Neural cell (in vitro differentiated cells): ENCODE results near the gene PRKCQ. TPM values are rescaled to one million over a fixed set of nuclear protein-coding genes. Genes with fewer than 3 reads are reported as not detected.

ENCODE experiments used
- H2AFZ ChIP-seq: fragments of 200-600, 300-800 bp; sonication (generic), shearing (Covaris generic); 2 replicates; pipeline ENCODE4 v1.6.0; 2014; ENCODE audit warnings: low read depth, mild to moderate bottlenecking, antibody characterized with exemption, low read length, moderate library complexity
- H3F3A ChIP-seq: fragments of 200-600 bp; shearing (Covaris generic); 2 replicates; pipeline ENCODE4 v1.6.1; 2016; ENCODE audit warnings: mild to moderate bottlenecking, moderate library complexity, mixed read lengths, antibody characterized with exemption, low read length; ENCODE audit not compliant: insufficient read depth, poor library complexity, severe bottlenecking
- H3K27ac ChIP-seq: fragments of 200-600, 300-800 bp; sonication (generic), shearing (Covaris generic); 2 replicates; pipeline ENCODE4 v1.5.1; 2014; ENCODE audit warnings: mild to moderate bottlenecking, low read length, moderate library complexity
- H3K27me3 ChIP-seq: fragments of 300-800, 200-600 bp; sonication (generic), shearing (Covaris generic); 2 replicates; pipeline ENCODE4 v1.6.0; 2014; ENCODE audit warnings: mild to moderate bottlenecking, low read depth, low read length, moderate library complexity; ENCODE audit not compliant: insufficient read depth
- H3K36me3 ChIP-seq: fragments of 300-800, 200-600 bp; sonication (generic), shearing (Covaris generic); 2 replicates; pipeline ENCODE4 v1.5.1; 2014; ENCODE audit warnings: mild to moderate bottlenecking, antibody characterized with exemption, low read length, moderate library complexity; ENCODE audit not compliant: insufficient read depth
- H3K4me2 ChIP-seq: fragments of 300-800, 200-600 bp; sonication (generic), shearing (Covaris generic); 2 replicates; pipeline ENCODE4 v1.6.0; 2014; ENCODE audit warnings: mild to moderate bottlenecking, low read length
- H3K4me3 ChIP-seq: fragments of 300-800, 200-600 bp; sonication (generic), shearing (Covaris generic); 2 replicates; pipeline ENCODE4 v1.5.1; 2014; ENCODE audit warnings: mild to moderate bottlenecking, low read length, moderate library complexity
- H3K79me2 ChIP-seq: fragments of 200-600 bp; shearing (Covaris generic); replicated peaks from 2 replicates; pipeline ENCODE4 v1.6.0; 2014; ENCODE audit warnings: mild to moderate bottlenecking, low read length, moderate library complexity; ENCODE audit not compliant: insufficient read depth
- H3K9ac ChIP-seq: fragments of 300-800, 200-600 bp; sonication (generic), shearing (Covaris generic); 2 replicates; pipeline ENCODE4 v1.6.1; 2016; ENCODE audit warnings: mild to moderate bottlenecking, low read length, mixed read lengths
- H3K9me2 ChIP-seq: fragments of 200-600 bp; shearing (Covaris generic); 2 replicates; pipeline ENCODE4 v1.6.1; 2016; ENCODE audit warnings: mild to moderate bottlenecking, low read length, mixed read lengths; ENCODE audit not compliant: insufficient read depth
- H3K9me3 ChIP-seq: fragments of 200-600, 300-800 bp; sonication (generic), shearing (Covaris generic); 2 replicates; pipeline ENCODE4 v1.6.1; 2016; ENCODE audit warnings: mild to moderate bottlenecking, mixed run types, low read length, moderate library complexity, mixed read lengths
- H4K20me1 ChIP-seq: fragments of 200-600 bp; shearing (Covaris generic); 2 replicates; pipeline ENCODE4 v1.6.1; 2016; ENCODE audit warnings: mild to moderate bottlenecking, mixed run types; ENCODE audit not compliant: insufficient read depth
- CTCF ChIP-seq: fragments of 450-650 bp; IDR thresholded peaks from 2 replicates; pipeline ENCODE4 v1.5.1; 2014; ENCODE audit warnings: antibody characterized with exemption, mild to moderate bottlenecking, moderate library complexity; ENCODE audit not compliant: poor library complexity, severe bottlenecking
- EP300 ChIP-seq: fragments of 450-650 bp; conservative IDR thresholded peaks from 2 replicates; pipeline ENCODE4 v1.6.1; 2014; ENCODE audit warnings: antibody characterized with exemption, mild to moderate bottlenecking, moderate library complexity; ENCODE audit not compliant: poor library complexity, severe bottlenecking
- EZH2 ChIP-seq: fragments of 200-600, 300-800 bp; shearing (Covaris generic), sonication (generic); IDR thresholded peaks from 2 replicates; pipeline ENCODE4 v1.6.1; 2014; ENCODE audit warnings: antibody characterized with exemption, low read length, borderline replicate concordance, mild to moderate bottlenecking; ENCODE audit not compliant: insufficient read depth, poor library complexity, severe bottlenecking
- MXI1 ChIP-seq: fragments of 450-650 bp; conservative IDR thresholded peaks from 2 replicates; pipeline ENCODE4 v1.6.1; 2014; ENCODE audit warnings: antibody characterized with exemption, mild to moderate bottlenecking; ENCODE audit not compliant: poor library complexity, severe bottlenecking
- POLR2AphosphoS5 ChIP-seq: IDR thresholded peaks from 2 replicates; pipeline ENCODE4 v1.6.1; 2012
- RAD21 ChIP-seq: fragments of 450-650 bp; conservative IDR thresholded peaks from 2 replicates; pipeline ENCODE4 v1.6.1; 2014; ENCODE audit warnings: antibody characterized with exemption, mild to moderate bottlenecking, moderate library complexity
- REST ChIP-seq: IDR thresholded peaks from 2 replicates; pipeline ENCODE4 v1.6.1; 2012; ENCODE audit warnings: borderline replicate concordance
- SMC3 ChIP-seq: fragments of 450-650 bp; conservative IDR thresholded peaks from 2 replicates; pipeline ENCODE4 v1.6.1; 2014; ENCODE audit warnings: antibody characterized with exemption, mild to moderate bottlenecking, moderate library complexity; ENCODE audit not compliant: poor library complexity
- TAF1 ChIP-seq: IDR thresholded peaks from 2 replicates; pipeline ENCODE4 v1.6.1; 2012; ENCODE audit warnings: low read depth
- polyA plus RNA-seq: library from polyadenylated mRNA; depleted of rRNA; stranded (reverse); fragments of >200 nt; gene quantifications from 2 replicates; pipeline ENCODE4 v1.2.3, GENCODE V29; 2014

The PRKCQ gene
- polyA plus RNA-seq, 1 donor from 2014 or later = 0.61 TPM

- Histone ChIP-seq H3K9me3 (no peaks in the 10 kb centered on the region), H2AFZ (no peak overlapping the region), H3K27ac (no peak overlapping the region), H3K9ac (no peak overlapping the region), H4K20me1 (no peaks in the 10 kb centered on the region), H3K27me3 (no peaks in the 10 kb centered on the region), H3K36me3 (no peaks in the 10 kb centered on the region), H3K9me2 (no peaks in the 10 kb centered on the region), H3K4me2 (no peak overlapping the region), H3F3A (no peaks in the 10 kb centered on the region), H3K4me3 (no peak overlapping the region), H3K79me2 (no peaks in the 10 kb centered on the region)
- no peak for TF ChIP-seq MXI1
- no peak for TF ChIP-seq TAF1
- no peak for TF ChIP-seq REST
- no peak for TF ChIP-seq RAD21
- no peak for TF ChIP-seq POLR2AphosphoS5
- TF ChIP-seq EP300 = no peak
- no peak for TF ChIP-seq EZH2
- no peak for TF ChIP-seq SMC3
- TF ChIP-seq CTCF = no peak
These were observed 72.8 kb downstream of the PRKCQ start for GRCh38 chr10:6507311-6507710.

- Histone ChIP-seq H3K27me3 (no peaks in the 10 kb centered on the region), H3F3A (no peaks in the 10 kb centered on the region), H3K27ac (no peak overlapping the region), H4K20me1 (no peaks in the 10 kb centered on the region), H3K9me2 (no peaks in the 10 kb centered on the region), H3K9me3 (no peaks in the 10 kb centered on the region), H3K4me3 (no peak overlapping the region), H3K4me2 (no peak overlapping the region), H2AFZ (no peak overlapping the region), H3K79me2 (no peaks in the 10 kb centered on the region), H3K9ac (no peak overlapping the region), H3K36me3 (no peaks in the 10 kb centered on the region)
- no peak for TF ChIP-seq RAD21
These were observed 74.8 kb downstream of the PRKCQ start for GRCh38 chr10:6505300-6505699.

- Histone ChIP-seq H2AFZ (no peak overlapping the region), H3K9me3 (no peaks in the 10 kb centered on the region), H4K20me1 (no peaks in the 10 kb centered on the region), H3F3A (no peaks in the 10 kb centered on the region), H3K27me3 (no peaks in the 10 kb centered on the region), H3K27ac (no peak overlapping the region), H3K36me3 (no peaks in the 10 kb centered on the region), H3K79me2 (no peaks in the 10 kb centered on the region), H3K4me3 (no peak overlapping the region), H3K9ac (no peak overlapping the region), H3K4me2 (no peak overlapping the region), H3K9me2 (no peaks in the 10 kb centered on the region)
- TF ChIP-seq CTCF (no peak), MXI1 (no peak), TAF1 (no peak), REST (no peak), POLR2AphosphoS5 (no peak), EZH2 (no peak), RAD21 (no peak), EP300 (no peak), SMC3 (no peak)
These were observed 75.8 kb downstream of the PRKCQ start for GRCh38 chr10:6504296-6504695.
